Adrenal gland (tissue), 5 donors: ENCODE data around the gene CUL3.

Experiments
- POLR2A ChIP-seq, 2 donors: fragments of 450-650 bp; IDR thresholded peaks; one replicate each; pipeline ENCODE4 v1.6.1; 2017; ENCODE audit warnings: antibody characterized with exemption in 2 of 2, mild to moderate bottlenecking in 2 of 2, moderate library complexity in 1 of 2
- TF ChIP-seq, protein P1 (sequence below), 6 experiments: fragments of 450-650 bp in 4 of 6; fragments of 200-600 bp in 2 of 6; sonication (generic) in 1 of 6; IDR thresholded peaks; 1 replicate in 5 of 6; 2 replicates in 1 of 6; pipeline versions ENCODE4 v1.5.1 to v1.8.0; 2016 to 2021; ENCODE audit warnings: antibody characterized with exemption in 6 of 6, mild to moderate bottlenecking in 2 of 6, moderate library complexity in 1 of 6
- donor health status: DM: no; HTN: no; CAD: no.

GRCh38 chr2:224525774-224526173 is 59.4 kb downstream of the CUL3 start:
- no peak for TF ChIP-seq POLR2A (IDR thresholded peaks at IDR 0.05)
- TF ChIP-seq, protein P1, sequence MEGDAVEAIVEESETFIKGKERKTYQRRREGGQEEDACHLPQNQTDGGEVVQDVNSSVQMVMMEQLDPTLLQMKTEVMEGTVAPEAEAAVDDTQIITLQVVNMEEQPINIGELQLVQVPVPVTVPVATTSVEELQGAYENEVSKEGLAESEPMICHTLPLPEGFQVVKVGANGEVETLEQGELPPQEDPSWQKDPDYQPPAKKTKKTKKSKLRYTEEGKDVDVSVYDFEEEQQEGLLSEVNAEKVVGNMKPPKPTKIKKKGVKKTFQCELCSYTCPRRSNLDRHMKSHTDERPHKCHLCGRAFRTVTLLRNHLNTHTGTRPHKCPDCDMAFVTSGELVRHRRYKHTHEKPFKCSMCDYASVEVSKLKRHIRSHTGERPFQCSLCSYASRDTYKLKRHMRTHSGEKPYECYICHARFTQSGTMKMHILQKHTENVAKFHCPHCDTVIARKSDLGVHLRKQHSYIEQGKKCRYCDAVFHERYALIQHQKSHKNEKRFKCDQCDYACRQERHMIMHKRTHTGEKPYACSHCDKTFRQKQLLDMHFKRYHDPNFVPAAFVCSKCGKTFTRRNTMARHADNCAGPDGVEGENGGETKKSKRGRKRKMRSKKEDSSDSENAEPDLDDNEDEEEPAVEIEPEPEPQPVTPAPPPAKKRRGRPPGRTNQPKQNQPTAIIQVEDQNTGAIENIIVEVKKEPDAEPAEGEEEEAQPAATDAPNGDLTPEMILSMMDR (IDR thresholded peaks at IDR 0.05), result no peak
